Rectal smooth muscle tissue (tissue), 1 donor: ENCODE measurements around the gene TIGD6.
"Not testable (repeated sequence)": the region's sequence is repeated elsewhere in the genome, so short reads cannot be mapped to it uniquely, and the experiment has no call there.

Experiments used
- H3K27ac ChIP-seq: one replicate; pipeline ENCODE4 v1.7.0; 2013; ENCODE audit warnings: low read depth, low read length, inconsistent platforms
- H3K27me3 ChIP-seq: one replicate; pipeline ENCODE4 v1.7.0; 2013; ENCODE audit warnings: low read length; ENCODE audit not compliant: control insufficient read depth, insufficient read depth
- H3K36me3 ChIP-seq: one replicate; pipeline ENCODE4 v1.7.0; 2013; ENCODE audit warnings: low read length; ENCODE audit not compliant: control insufficient read depth, insufficient read depth
- H3K4me1 ChIP-seq: one replicate; pipeline ENCODE4 v1.7.0; 2013; ENCODE audit warnings: low read length; ENCODE audit not compliant: control insufficient read depth, insufficient read depth
- H3K4me3 ChIP-seq: one replicate; pipeline ENCODE4 v1.7.0; 2013; ENCODE audit warnings: low read length
- H3K9ac ChIP-seq: one replicate; pipeline ENCODE4 v1.7.0; 2013; ENCODE audit warnings: low read length

Gene TIGD6

GRCh38 chr5:149943177-149943949 lies 57.1 kb downstream of the TIGD6 start:
- not testable (repeated sequence) for H3K4me3 ChIP-seq, H3K4me1 ChIP-seq, H3K27me3 ChIP-seq, H3K27ac ChIP-seq, H3K36me3 ChIP-seq, H3K9ac ChIP-seq
